Gastroesophageal sphincter (tissue), 3 donors: ENCODE data around the gene RAB28.

Experiments used
- POLR2A ChIP-seq, 2 donors: fragments of 450-650 bp; IDR thresholded peaks; one replicate each; pipeline ENCODE4 v1.6.1; 2017; ENCODE audit warnings: antibody characterized with exemption in 2 of 2, mild to moderate bottlenecking in 2 of 2, moderate library complexity in 1 of 2
- TF ChIP-seq, protein P1 (sequence below), 4 experiments: fragments of 200-600 bp in 2 of 4; fragments of 450-650 bp in 2 of 4; sonication (generic) in 1 of 4; IDR thresholded peaks; one replicate each; pipeline ENCODE4 v1.5.1; 2017 to 2019; ENCODE audit warnings: antibody characterized with exemption in 4 of 4, mild to moderate bottlenecking in 2 of 4, moderate library complexity in 2 of 4

GRCh38 chr4:13323921-13324320 lies 160.2 kb downstream of the RAB28 start:
- TF ChIP-seq, protein P1, sequence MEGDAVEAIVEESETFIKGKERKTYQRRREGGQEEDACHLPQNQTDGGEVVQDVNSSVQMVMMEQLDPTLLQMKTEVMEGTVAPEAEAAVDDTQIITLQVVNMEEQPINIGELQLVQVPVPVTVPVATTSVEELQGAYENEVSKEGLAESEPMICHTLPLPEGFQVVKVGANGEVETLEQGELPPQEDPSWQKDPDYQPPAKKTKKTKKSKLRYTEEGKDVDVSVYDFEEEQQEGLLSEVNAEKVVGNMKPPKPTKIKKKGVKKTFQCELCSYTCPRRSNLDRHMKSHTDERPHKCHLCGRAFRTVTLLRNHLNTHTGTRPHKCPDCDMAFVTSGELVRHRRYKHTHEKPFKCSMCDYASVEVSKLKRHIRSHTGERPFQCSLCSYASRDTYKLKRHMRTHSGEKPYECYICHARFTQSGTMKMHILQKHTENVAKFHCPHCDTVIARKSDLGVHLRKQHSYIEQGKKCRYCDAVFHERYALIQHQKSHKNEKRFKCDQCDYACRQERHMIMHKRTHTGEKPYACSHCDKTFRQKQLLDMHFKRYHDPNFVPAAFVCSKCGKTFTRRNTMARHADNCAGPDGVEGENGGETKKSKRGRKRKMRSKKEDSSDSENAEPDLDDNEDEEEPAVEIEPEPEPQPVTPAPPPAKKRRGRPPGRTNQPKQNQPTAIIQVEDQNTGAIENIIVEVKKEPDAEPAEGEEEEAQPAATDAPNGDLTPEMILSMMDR (IDR thresholded peaks at IDR 0.05), result no peak
- no peak for TF ChIP-seq POLR2A (IDR thresholded peaks at IDR 0.05)
